Activated naive CD8-positive, alpha-beta T cell treated with anti-CD3 and anti-CD28 coated beads for 36 hours (primary cell): ENCODE data around the gene IQGAP2. TPM values are rescaled to one million over a fixed set of nuclear protein-coding genes. Genes with fewer than 3 reads are reported as not detected.
A peak's percentile ranks its signal among the peaks of the same experiment; 100 is the strongest.
"Not testable (repeated sequence)": the region's sequence is repeated elsewhere in the genome, so short reads cannot be mapped to it uniquely, and the experiment has no call there.

Experiments used
- DNase-seq: peaks from one replicate; pipeline ENCODE4 v3.0.0; 2021
- H3K27ac Mint-ChIP-seq: one replicate; pipeline ENCODE4 v1.8.0; 2022; ENCODE audit warnings: mild to moderate bottlenecking, moderate library complexity, mixed read lengths
- H3K27me3 Mint-ChIP-seq: one replicate; pipeline ENCODE4 v1.8.0; 2022; ENCODE audit warnings: mild to moderate bottlenecking, mixed read lengths
- H3K36me3 Mint-ChIP-seq: one replicate; pipeline ENCODE4 v1.8.0; 2021; ENCODE audit warnings: mild to moderate bottlenecking, mixed read lengths
- H3K4me1 Mint-ChIP-seq: one replicate; pipeline ENCODE4 v1.8.0; 2021; ENCODE audit warnings: mixed read lengths
- H3K4me3 Mint-ChIP-seq: one replicate; pipeline ENCODE4 v1.8.0; 2022; ENCODE audit warnings: mild to moderate bottlenecking, moderate library complexity, mixed read lengths
- H3K9me3 Mint-ChIP-seq: one replicate; pipeline ENCODE4 v1.8.0; 2022; ENCODE audit warnings: mixed read lengths
- total RNA-seq, 2 experiments: library from RNA; stranded (reverse); gene quantifications; one replicate each; pipeline ENCODE4 v1.2.3, GENCODE V29; 2021

The IQGAP2 gene
- total RNA-seq, 2 experiments from 2014 or later, result 30.3 to 30.6 TPM

- peak overlapping the region; percentile 75 for H3K27ac Mint-ChIP-seq
- DNase-seq, result no peak
- H3K4me3 Mint-ChIP-seq, result no peak overlapping the region
- peaks cover 7% of the 10 kb centered on the region for H3K36me3 Mint-ChIP-seq
- no peaks in the 10 kb centered on the region for H3K9me3 Mint-ChIP-seq
- no peaks in the 10 kb centered on the region for H3K27me3 Mint-ChIP-seq
- peaks cover 52% of the 10 kb centered on the region for H3K4me1 Mint-ChIP-seq
Observed at GRCh38 chr5:76547891-76548524, 144.9 kb downstream of the IQGAP2 start.

- no peaks in the 10 kb centered on the region for H3K9me3 Mint-ChIP-seq
- H3K36me3 Mint-ChIP-seq, result peaks cover 7% of the 10 kb centered on the region
- no peak overlapping the region for H3K4me3 Mint-ChIP-seq
- peaks cover 48% of the 10 kb centered on the region for H3K4me1 Mint-ChIP-seq
- H3K27ac Mint-ChIP-seq, result peak overlapping the region; percentile 47
- no peaks in the 10 kb centered on the region for H3K27me3 Mint-ChIP-seq
- DNase-seq, result no peak
Observed at GRCh38 chr5:76548525-76549229, 145.6 kb downstream of the IQGAP2 start.

GRCh38 chr5:76550881-76551280, 147.8 kb downstream of the IQGAP2 start:
- H3K9me3 Mint-ChIP-seq, H3K36me3 Mint-ChIP-seq, H3K27ac Mint-ChIP-seq, H3K27me3 Mint-ChIP-seq, DNase-seq, H3K4me3 Mint-ChIP-seq: not testable (repeated sequence)
- H3K4me1 Mint-ChIP-seq, result peaks cover 43% of the 10 kb centered on the region

- Mint-ChIP-seq H3K27me3 (no peaks in the 10 kb centered on the region), H3K4me1 (peaks cover 34% of the 10 kb centered on the region), H3K27ac (no peak overlapping the region), H3K36me3 (peaks cover 13% of the 10 kb centered on the region), H3K4me3 (no peak overlapping the region), H3K9me3 (no peaks in the 10 kb centered on the region)
- no peak for DNase-seq
Observed at GRCh38 chr5:76552546-76552945, 149.5 kb downstream of the IQGAP2 start.

GRCh38 chr5:76553251-76553650, 150.2 kb downstream of the IQGAP2 start:
- Mint-ChIP-seq H3K9me3 (no peaks in the 10 kb centered on the region), H3K27ac (no peak overlapping the region), H3K4me3 (no peak overlapping the region), H3K27me3 (no peaks in the 10 kb centered on the region), H3K36me3 (peaks cover 13% of the 10 kb centered on the region), H3K4me1 (peaks cover 27% of the 10 kb centered on the region)
- DNase-seq, result no peak

- no peak for DNase-seq
- H3K9me3 Mint-ChIP-seq, result no peaks in the 10 kb centered on the region
- no peak overlapping the region for H3K4me3 Mint-ChIP-seq
- H3K27ac Mint-ChIP-seq, result no peak overlapping the region
- H3K4me1 Mint-ChIP-seq, result peaks cover 13% of the 10 kb centered on the region
- H3K36me3 Mint-ChIP-seq, result peaks cover 15% of the 10 kb centered on the region
- no peaks in the 10 kb centered on the region for H3K27me3 Mint-ChIP-seq
Observed at GRCh38 chr5:76555114-76555513, 152.0 kb downstream of the IQGAP2 start.

- H3K4me3 Mint-ChIP-seq, result no peak overlapping the region
- peak overlapping the region; percentile 15 for H3K27ac Mint-ChIP-seq
- DNase-seq, result no peak
- H3K27me3 Mint-ChIP-seq, result no peaks in the 10 kb centered on the region
- no peaks in the 10 kb centered on the region for H3K9me3 Mint-ChIP-seq
- peaks cover 13% of the 10 kb centered on the region for H3K4me1 Mint-ChIP-seq
- H3K36me3 Mint-ChIP-seq, result peaks cover 15% of the 10 kb centered on the region
Observed at GRCh38 chr5:76555717-76556116, 152.6 kb downstream of the IQGAP2 start.

GRCh38 chr5:76556511-76557221, 153.6 kb downstream of the IQGAP2 start:
- DNase-seq, result no peak
- Mint-ChIP-seq H3K9me3 (no peaks in the 10 kb centered on the region), H3K27ac (no peak overlapping the region), H3K4me1 (peaks cover 13% of the 10 kb centered on the region), H3K27me3 (no peaks in the 10 kb centered on the region), H3K36me3 (peaks cover 15% of the 10 kb centered on the region), H3K4me3 (no peak overlapping the region)

- Mint-ChIP-seq H3K27me3 (no peaks in the 10 kb centered on the region), H3K36me3 (peaks cover 14% of the 10 kb centered on the region), H3K4me3 (no peak overlapping the region), H3K9me3 (no peaks in the 10 kb centered on the region), H3K4me1 (peaks cover 14% of the 10 kb centered on the region), H3K27ac (no peak overlapping the region)
- no peak for DNase-seq
Observed at GRCh38 chr5:76560952-76561891, 158.1 kb downstream of the IQGAP2 start.

GRCh38 chr5:76561959-76562358, 158.9 kb downstream of the IQGAP2 start:
- H3K9me3 Mint-ChIP-seq, result no peaks in the 10 kb centered on the region
- H3K27me3 Mint-ChIP-seq, result no peaks in the 10 kb centered on the region
- peaks cover 10% of the 10 kb centered on the region for H3K4me1 Mint-ChIP-seq
- peaks cover 10% of the 10 kb centered on the region for H3K36me3 Mint-ChIP-seq
- H3K27ac Mint-ChIP-seq, result no peak overlapping the region
- no peak overlapping the region for H3K4me3 Mint-ChIP-seq
- no peak for DNase-seq

- peaks cover 10% of the 10 kb centered on the region for H3K4me1 Mint-ChIP-seq
- no peaks in the 10 kb centered on the region for H3K27me3 Mint-ChIP-seq
- no peak for DNase-seq
- H3K36me3 Mint-ChIP-seq, result peaks cover 8% of the 10 kb centered on the region
- H3K9me3 Mint-ChIP-seq, result no peaks in the 10 kb centered on the region
- H3K27ac Mint-ChIP-seq, result no peak overlapping the region
- H3K4me3 Mint-ChIP-seq, result no peak overlapping the region
Observed at GRCh38 chr5:76565009-76565408, 161.9 kb downstream of the IQGAP2 start.

- Mint-ChIP-seq H3K36me3 (peaks cover 3% of the 10 kb centered on the region), H3K9me3 (no peaks in the 10 kb centered on the region), H3K27ac (no peak overlapping the region), H3K4me1 (peaks cover 4% of the 10 kb centered on the region), H3K4me3 (no peak overlapping the region), H3K27me3 (no peaks in the 10 kb centered on the region)
- no peak for DNase-seq
Observed at GRCh38 chr5:76570153-76570552, 167.1 kb downstream of the IQGAP2 start.

- Mint-ChIP-seq H3K27me3 (no peaks in the 10 kb centered on the region), H3K9me3 (no peaks in the 10 kb centered on the region), H3K36me3 (peaks cover 3% of the 10 kb centered on the region), H3K4me3 (no peak overlapping the region), H3K4me1 (peaks cover 3% of the 10 kb centered on the region), H3K27ac (no peak overlapping the region)
- DNase-seq, result no peak
Observed at GRCh38 chr5:76571559-76571958, 168.5 kb downstream of the IQGAP2 start.

- no peaks in the 10 kb centered on the region for H3K9me3 Mint-ChIP-seq
- peaks cover 4% of the 10 kb centered on the region for H3K4me1 Mint-ChIP-seq
- DNase-seq, result no peak
- H3K4me3 Mint-ChIP-seq, result no peak overlapping the region
- H3K36me3 Mint-ChIP-seq, result peaks cover 1% of the 10 kb centered on the region
- no peaks in the 10 kb centered on the region for H3K27me3 Mint-ChIP-seq
- H3K27ac Mint-ChIP-seq, result no peak overlapping the region
Observed at GRCh38 chr5:76576450-76576849, 173.4 kb downstream of the IQGAP2 start.

- Mint-ChIP-seq H3K27me3 (no peaks in the 10 kb centered on the region), H3K4me1 (peaks cover 9% of the 10 kb centered on the region), H3K36me3 (peaks cover 1% of the 10 kb centered on the region), H3K4me3 (no peak overlapping the region), H3K27ac (no peak overlapping the region), H3K9me3 (no peaks in the 10 kb centered on the region)
- no peak for DNase-seq
Observed at GRCh38 chr5:76576996-76577395, 173.9 kb downstream of the IQGAP2 start.
